NB4 (cell line): ENCODE measurements around the gene LCA5.

Source experiments
- CTCF ChIP-seq: IDR thresholded peaks from one replicate; pipeline ENCODE4 v1.5.1; 2012; ENCODE audit warnings: low read depth, low read length
- POLR2A ChIP-seq: IDR thresholded peaks from 2 replicates; pipeline ENCODE4 v1.6.1; 2011; ENCODE audit warnings: mild to moderate bottlenecking; ENCODE audit not compliant: insufficient read length; ENCODE audit errors: extremely low read depth

DNA sequence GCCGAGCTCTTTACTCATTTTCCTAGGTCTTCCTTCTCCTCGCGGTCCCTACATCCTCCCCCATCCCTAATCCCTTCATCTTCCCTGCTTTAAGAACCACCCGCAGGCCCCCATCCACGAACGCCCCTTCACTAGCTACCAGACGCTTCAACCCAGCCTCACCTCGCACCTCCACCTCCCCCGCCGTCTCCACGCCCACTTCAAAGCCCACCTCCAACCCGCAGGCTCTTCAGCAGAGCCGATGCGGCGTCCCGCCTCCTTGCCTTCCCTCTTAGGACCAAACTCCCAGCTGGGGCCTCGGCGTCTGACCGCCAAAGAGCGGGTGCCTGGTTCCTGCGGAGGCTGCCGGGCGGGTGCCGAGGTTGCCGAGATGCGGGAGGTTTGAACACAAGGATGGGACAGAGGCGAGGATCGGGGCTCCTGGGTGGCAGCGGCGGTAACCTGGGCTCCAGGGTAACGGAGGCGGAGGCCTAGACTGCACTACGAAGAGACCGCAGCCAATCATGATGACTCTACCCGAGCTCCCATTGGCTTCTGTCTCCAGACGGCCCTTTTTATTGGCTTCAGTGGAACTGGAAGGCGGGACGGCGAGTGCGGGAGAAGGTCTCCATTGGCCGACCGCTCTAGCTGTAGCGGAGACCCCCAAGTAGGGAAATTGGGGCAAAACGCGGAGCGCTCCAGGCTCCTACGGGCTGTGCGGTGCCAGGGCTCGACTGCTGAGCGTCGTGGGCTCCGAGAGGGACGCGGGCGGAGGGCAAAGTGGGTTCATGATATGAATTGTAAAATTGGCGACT lies at the start of gene LCA5:
- TF ChIP-seq CTCF (no peak), POLR2A (no peak)
